ENCODE measurements around the gene SASH1. TPM values are rescaled to one million over a fixed set of nuclear protein-coding genes. Genes with fewer than 3 reads are reported as not detected.

SASH1 gene
- 70.2 TPM for total RNA-seq

DNA sequence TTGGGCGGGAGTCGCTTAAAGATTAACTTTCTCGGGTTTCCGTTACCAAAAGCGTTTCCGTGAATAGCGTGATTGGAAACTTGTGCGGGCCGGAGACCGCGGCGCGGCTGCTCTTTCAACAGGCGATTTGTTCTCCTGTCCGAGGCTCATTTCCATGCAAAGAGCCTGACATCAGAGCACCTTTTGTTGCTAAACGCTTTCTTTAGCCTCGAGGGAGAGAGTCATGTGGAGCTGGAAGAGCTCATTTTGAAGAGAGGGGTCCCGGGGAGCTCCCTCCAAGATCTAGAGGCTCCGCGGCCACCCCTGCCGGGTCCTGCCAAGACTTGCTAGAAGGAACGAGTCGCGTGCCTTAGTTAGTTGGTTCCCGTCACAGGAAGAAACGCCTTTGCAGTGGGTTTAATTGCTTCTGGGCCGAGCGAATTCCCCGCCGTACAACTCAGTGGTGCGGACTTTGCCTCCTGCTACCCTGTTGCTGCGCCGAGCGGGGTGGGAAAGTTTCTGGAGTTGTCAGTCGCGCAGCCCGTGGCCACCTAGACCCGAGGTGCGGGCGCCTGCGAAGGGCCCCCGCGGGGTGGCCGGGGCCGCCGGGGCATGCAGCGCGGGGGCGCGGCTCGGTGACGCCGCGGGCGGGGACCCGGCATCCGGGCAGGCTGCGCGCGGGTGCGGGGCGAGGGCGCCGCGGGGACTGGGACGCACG, at the start of gene SASH1:
SASH1 (plus strand) TSS at position 489 of the 697 bp plus-strand sequence. CDS start 230 bp downstream, outside the sequence.
- H3K9me3 ChIP-seq = no peaks in the 10 kb centered on the region
- no peaks in the 10 kb centered on the region for H3K27me3 ChIP-seq
- peak within 1 kb of the TSS; percentile 91 to 96 for H3K4me3 ChIP-seq
- peaks cover 0 to 33% of the 10 kb centered on the region in 2 donors for H3K4me1 ChIP-seq
- peak in 1 of 3 experiments; percentile 3 for TF ChIP-seq CTCF (IDR thresholded peaks at IDR 0.05)
- H3K36me3 ChIP-seq = no peaks in the 10 kb centered on the region
- peak within 1 kb of the TSS; percentile 90 to 91 for H3K27ac ChIP-seq
- intact Hi-C loops (cut with DNase I) = loop anchor here (1.0 to 5.0 kb wide), 4 partner anchors 65 to 183 kb away; no protein-coding TSS in a partner anchor
- DNase-seq (ENCODE audit: low spot score in 2 of 2) = peak; percentile 25 to 82

DNA sequence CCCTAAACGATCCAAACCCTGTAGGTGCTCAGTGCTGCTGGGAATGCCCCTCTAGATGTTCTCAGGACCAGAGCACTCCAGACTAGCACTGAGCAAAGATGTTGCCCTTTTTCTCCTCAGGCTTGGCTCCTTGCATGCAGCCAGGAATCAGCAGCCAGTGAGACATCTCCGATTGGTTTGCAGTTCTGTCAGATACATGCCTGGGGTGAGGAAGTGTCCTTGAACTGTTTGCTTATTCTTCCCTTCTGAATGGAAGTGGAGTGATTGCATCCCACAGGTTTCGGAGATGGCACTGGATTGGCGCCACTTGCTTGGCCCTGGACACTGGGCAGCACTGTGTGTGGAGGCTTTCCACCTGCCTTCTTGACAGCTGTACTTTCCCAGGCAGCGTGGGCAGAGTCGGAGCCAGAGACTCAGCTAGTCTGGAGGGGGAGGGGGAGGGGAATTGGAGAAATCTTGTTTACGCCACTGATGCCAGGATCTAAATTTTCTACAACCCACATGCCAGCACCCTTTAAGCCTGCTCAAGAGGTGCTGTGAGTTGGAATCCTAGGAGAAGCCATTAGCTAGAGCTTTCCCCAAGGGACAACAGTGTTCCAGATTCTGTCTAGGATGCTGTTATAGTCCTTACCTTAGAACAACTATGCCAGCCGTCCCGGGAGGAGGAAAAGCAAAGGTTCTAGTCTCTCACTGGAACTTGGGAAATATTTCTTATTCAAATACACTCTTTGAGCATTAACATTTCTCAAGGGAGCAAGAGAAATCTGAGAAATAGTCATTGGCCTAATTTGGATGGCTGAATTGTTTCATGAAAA, 49.2 kb upstream of the SASH1 start:
- intact Hi-C loops (cut with DNase I) = no loop called here
- Histone ChIP-seq H3K4me3 (no peak overlapping the region), H3K27me3 (no peaks in the 10 kb centered on the region), H3K36me3 (no peaks in the 10 kb centered on the region), H3K9me3 (no peaks in the 10 kb centered on the region), H3K4me1 (peaks cover 0 to 14% of the 10 kb centered on the region in 2 donors), H3K27ac (peak overlapping the region; percentile 15 to 38)
- no peak for DNase-seq (ENCODE audit: low spot score in 2 of 2)
- no peak for TF ChIP-seq CTCF (IDR thresholded peaks at IDR 0.05)

DNA sequence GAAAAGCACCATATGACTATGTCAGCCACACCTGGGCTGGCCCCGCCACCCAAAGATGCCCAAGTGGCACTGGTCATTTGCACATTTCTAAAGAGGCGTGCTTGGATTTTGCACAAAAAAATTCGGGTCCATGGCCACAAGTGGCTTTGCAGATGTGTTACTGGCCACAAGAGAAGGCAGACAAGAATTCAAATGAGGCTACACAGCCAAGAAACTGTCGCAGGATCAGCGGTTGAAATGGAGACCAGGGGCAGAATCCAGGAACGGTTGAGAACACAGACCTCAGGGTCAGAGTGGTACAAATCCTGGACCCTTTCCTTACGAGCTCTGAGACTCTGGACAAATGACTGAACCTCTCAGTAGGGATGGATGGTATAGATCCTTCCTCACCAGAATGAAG, 48.6 kb upstream of the SASH1 start:
- Histone ChIP-seq H3K36me3 (no peaks in the 10 kb centered on the region), H3K27me3 (no peaks in the 10 kb centered on the region), H3K4me1 (peaks cover 0 to 14% of the 10 kb centered on the region in 2 donors), H3K4me3 (no peak overlapping the region), H3K9me3 (no peaks in the 10 kb centered on the region), H3K27ac (peak overlapping the region; percentile 15 to 38)
- DNase-seq (ENCODE audit: low spot score in 2 of 2) = no peak
- intact Hi-C loops (cut with DNase I) = no loop called here
- no peak for TF ChIP-seq CTCF (IDR thresholded peaks at IDR 0.05)

DNA sequence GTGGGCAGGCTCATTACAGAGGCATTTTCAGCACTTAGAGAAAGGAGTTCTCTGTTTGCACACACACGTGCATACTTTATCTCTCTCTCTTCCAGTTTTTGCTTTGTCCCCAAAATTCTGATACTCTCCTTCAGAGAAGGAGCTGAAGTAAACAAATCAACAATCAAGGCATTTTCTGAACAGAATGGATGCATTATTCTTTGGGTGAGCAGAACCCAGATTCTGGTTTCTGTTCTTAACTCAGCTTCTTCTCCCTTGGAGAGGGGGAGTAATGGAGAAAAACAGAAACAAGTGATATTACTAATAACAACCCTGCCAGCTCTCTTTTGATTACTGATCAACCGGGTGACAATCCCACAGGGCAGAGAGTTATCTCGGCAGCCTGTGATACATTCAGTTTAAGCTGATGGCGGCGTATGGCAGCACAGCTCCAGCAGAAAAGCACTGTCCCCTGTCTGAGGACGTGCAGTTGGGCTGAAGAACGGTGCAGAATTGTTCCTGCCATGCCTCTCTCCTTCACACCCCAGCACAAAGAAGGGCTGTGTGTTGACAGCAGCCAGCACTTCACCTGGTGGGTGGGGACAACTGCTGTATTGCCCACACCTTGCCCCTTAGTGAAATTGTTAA, 47.3 kb upstream of the SASH1 start:
- no peak for TF ChIP-seq CTCF (IDR thresholded peaks at IDR 0.05)
- H3K4me3 ChIP-seq = no peak overlapping the region
- no peak overlapping the region for H3K27ac ChIP-seq
- no peaks in the 10 kb centered on the region for H3K9me3 ChIP-seq
- H3K36me3 ChIP-seq = no peaks in the 10 kb centered on the region
- DNase-seq (ENCODE audit: low spot score in 2 of 2) = no peak
- no peaks in the 10 kb centered on the region for H3K27me3 ChIP-seq
- intact Hi-C loops (cut with DNase I) = no loop called here
- peaks cover 0 to 14% of the 10 kb centered on the region in 2 donors for H3K4me1 ChIP-seq

DNA sequence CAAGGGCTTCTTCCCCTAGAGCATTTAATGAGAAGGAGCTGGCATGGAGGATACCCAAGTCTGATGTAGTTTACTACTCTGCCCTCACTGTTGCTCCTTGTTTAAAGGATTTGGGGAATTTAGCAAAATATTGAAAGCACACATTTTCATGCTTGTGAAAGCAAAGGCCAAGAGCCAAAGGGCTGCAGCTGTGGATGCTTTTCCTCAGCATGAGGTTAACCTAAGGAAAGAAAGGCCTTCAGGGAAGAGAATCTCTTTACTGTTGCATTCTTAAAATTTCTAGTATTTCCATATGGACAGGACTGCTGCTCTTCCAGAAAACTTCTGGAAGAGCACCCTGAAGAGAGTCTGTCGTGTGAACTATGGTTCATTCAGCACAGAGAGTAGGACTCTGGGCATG, 45.9 kb upstream of the SASH1 start:
- H3K27ac ChIP-seq = no peak overlapping the region
- no peaks in the 10 kb centered on the region for H3K9me3 ChIP-seq
- intact Hi-C loops (cut with DNase I) = no loop called here
- no peaks in the 10 kb centered on the region for H3K36me3 ChIP-seq
- H3K4me1 ChIP-seq = peaks cover 0 to 14% of the 10 kb centered on the region in 2 donors
- H3K4me3 ChIP-seq = no peak overlapping the region
- no peaks in the 10 kb centered on the region for H3K27me3 ChIP-seq
- DNase-seq (ENCODE audit: low spot score in 2 of 2) = no peak
- no peak for TF ChIP-seq CTCF (IDR thresholded peaks at IDR 0.05)
